Measurements from ENCODE around the gene CPLX1. TPM values are rescaled to one million over a fixed set of nuclear protein-coding genes. Genes with fewer than 3 reads are reported as not detected.
A peak's percentile ranks its signal among the peaks of the same experiment; 100 is the strongest.

Gene CPLX1
- total RNA-seq, 1 donor from 2014 or later: 0.46 TPM

GRCh38 chr4:772776-773175, 53.2 kb downstream of the CPLX1 start:
- H3K27me3 Mint-ChIP-seq (ENCODE audit: unreplicated experiment): peaks cover 6% of the 10 kb centered on the region
- H3K4me3 Mint-ChIP-seq (ENCODE audit: unreplicated experiment): no peak overlapping the region
- no peak for DNase-seq (ENCODE audit: low spot score)
- peaks cover 48% of the 10 kb centered on the region for H3K36me3 Mint-ChIP-seq (ENCODE audit: low read depth, unreplicated experiment)
- no peak overlapping the region for H3K27ac Mint-ChIP-seq (ENCODE audit: unreplicated experiment)
- no peaks in the 10 kb centered on the region for H3K9me3 Mint-ChIP-seq (ENCODE audit: unreplicated experiment)
- TF ChIP-seq CTCF (IDR thresholded peaks at IDR 0.05; ENCODE audit: unreplicated experiment): no peak
- peaks cover 15% of the 10 kb centered on the region for H3K4me1 Mint-ChIP-seq (ENCODE audit: unreplicated experiment)

- peaks cover 18% of the 10 kb centered on the region for H3K4me1 Mint-ChIP-seq (ENCODE audit: unreplicated experiment)
- peaks cover 51% of the 10 kb centered on the region for H3K36me3 Mint-ChIP-seq (ENCODE audit: low read depth, unreplicated experiment)
- no peak overlapping the region for H3K4me3 Mint-ChIP-seq (ENCODE audit: unreplicated experiment)
- TF ChIP-seq CTCF (IDR thresholded peaks at IDR 0.05; ENCODE audit: unreplicated experiment): no peak
- H3K27me3 Mint-ChIP-seq (ENCODE audit: unreplicated experiment): peaks cover 8% of the 10 kb centered on the region
- no peak for DNase-seq (ENCODE audit: low spot score)
- no peak overlapping the region for H3K27ac Mint-ChIP-seq (ENCODE audit: unreplicated experiment)
- no peaks in the 10 kb centered on the region for H3K9me3 Mint-ChIP-seq (ENCODE audit: unreplicated experiment)
These were observed 53.8 kb downstream of the CPLX1 start for GRCh38 chr4:772118-772517.

- H3K4me3 Mint-ChIP-seq (ENCODE audit: unreplicated experiment): no peak overlapping the region
- no peak for DNase-seq (ENCODE audit: low spot score)
- no peak overlapping the region for H3K27ac Mint-ChIP-seq (ENCODE audit: unreplicated experiment)
- peaks cover 50% of the 10 kb centered on the region for H3K36me3 Mint-ChIP-seq (ENCODE audit: low read depth, unreplicated experiment)
- TF ChIP-seq CTCF (IDR thresholded peaks at IDR 0.05; ENCODE audit: unreplicated experiment): no peak
- no peaks in the 10 kb centered on the region for H3K9me3 Mint-ChIP-seq (ENCODE audit: unreplicated experiment)
- peaks cover 10% of the 10 kb centered on the region for H3K27me3 Mint-ChIP-seq (ENCODE audit: unreplicated experiment)
- H3K4me1 Mint-ChIP-seq (ENCODE audit: unreplicated experiment): peaks cover 22% of the 10 kb centered on the region
These were observed 54.5 kb downstream of the CPLX1 start for GRCh38 chr4:771464-771863.

GRCh38 chr4:770022-770421, 55.9 kb downstream of the CPLX1 start:
- peaks cover 48% of the 10 kb centered on the region for H3K36me3 Mint-ChIP-seq (ENCODE audit: low read depth, unreplicated experiment)
- DNase-seq (ENCODE audit: low spot score): no peak
- H3K4me1 Mint-ChIP-seq (ENCODE audit: unreplicated experiment): peaks cover 22% of the 10 kb centered on the region
- no peaks in the 10 kb centered on the region for H3K9me3 Mint-ChIP-seq (ENCODE audit: unreplicated experiment)
- TF ChIP-seq CTCF (IDR thresholded peaks at IDR 0.05; ENCODE audit: unreplicated experiment): no peak
- H3K27ac Mint-ChIP-seq (ENCODE audit: unreplicated experiment): no peak overlapping the region
- peaks cover 14% of the 10 kb centered on the region for H3K27me3 Mint-ChIP-seq (ENCODE audit: unreplicated experiment)
- peak overlapping the region; percentile 47 for H3K4me3 Mint-ChIP-seq (ENCODE audit: unreplicated experiment)

GRCh38 chr4:769511-769910, 56.4 kb downstream of the CPLX1 start:
- Mint-ChIP-seq H3K27ac (ENCODE audit: unreplicated experiment) (no peak overlapping the region), H3K4me1 (ENCODE audit: unreplicated experiment) (peaks cover 24% of the 10 kb centered on the region), H3K4me3 (ENCODE audit: unreplicated experiment) (peak overlapping the region; percentile 47), H3K36me3 (ENCODE audit: low read depth, unreplicated experiment) (peaks cover 48% of the 10 kb centered on the region), H3K27me3 (ENCODE audit: unreplicated experiment) (peaks cover 17% of the 10 kb centered on the region), H3K9me3 (ENCODE audit: unreplicated experiment) (no peaks in the 10 kb centered on the region)
- no peak for DNase-seq (ENCODE audit: low spot score)
- no peak for TF ChIP-seq CTCF (IDR thresholded peaks at IDR 0.05; ENCODE audit: unreplicated experiment)

Measured in endothelial cell (in vitro differentiated cells).